GM12892 (cell line): ENCODE measurements around the gene TADA2B.

ENCODE experiments used
- POLR2A ChIP-seq: IDR thresholded peaks from 2 replicates; pipeline ENCODE4 v1.6.1; 2011; ENCODE audit warnings: low read depth, low read length, control low read depth
- POLR2AphosphoS5 ChIP-seq: IDR thresholded peaks from 2 replicates; pipeline ENCODE4 v1.6.1; 2011; ENCODE audit warnings: low read depth, low read length, control low read depth
- TAF1 ChIP-seq: IDR thresholded peaks from 2 replicates; pipeline ENCODE4 v1.6.1; 2011; ENCODE audit warnings: low read depth, mild to moderate bottlenecking, control low read depth, low read length, borderline replicate concordance

- TF ChIP-seq POLR2A (no peak), POLR2AphosphoS5 (no peak), TAF1 (no peak)
Measured at GRCh38 chr4:7024336-7024890, 18.8 kb upstream of the TADA2B start.
